Activated gamma-delta T cell treated with Interleukin-2 at 50 U/mL for 16 hours (primary cell): ENCODE measurements around the gene TRANK1.

Source experiments
- DNase-seq: peaks from one replicate; pipeline ENCODE4 v3.0.0-alpha.2; 2020

The TRANK1 gene

DNA sequence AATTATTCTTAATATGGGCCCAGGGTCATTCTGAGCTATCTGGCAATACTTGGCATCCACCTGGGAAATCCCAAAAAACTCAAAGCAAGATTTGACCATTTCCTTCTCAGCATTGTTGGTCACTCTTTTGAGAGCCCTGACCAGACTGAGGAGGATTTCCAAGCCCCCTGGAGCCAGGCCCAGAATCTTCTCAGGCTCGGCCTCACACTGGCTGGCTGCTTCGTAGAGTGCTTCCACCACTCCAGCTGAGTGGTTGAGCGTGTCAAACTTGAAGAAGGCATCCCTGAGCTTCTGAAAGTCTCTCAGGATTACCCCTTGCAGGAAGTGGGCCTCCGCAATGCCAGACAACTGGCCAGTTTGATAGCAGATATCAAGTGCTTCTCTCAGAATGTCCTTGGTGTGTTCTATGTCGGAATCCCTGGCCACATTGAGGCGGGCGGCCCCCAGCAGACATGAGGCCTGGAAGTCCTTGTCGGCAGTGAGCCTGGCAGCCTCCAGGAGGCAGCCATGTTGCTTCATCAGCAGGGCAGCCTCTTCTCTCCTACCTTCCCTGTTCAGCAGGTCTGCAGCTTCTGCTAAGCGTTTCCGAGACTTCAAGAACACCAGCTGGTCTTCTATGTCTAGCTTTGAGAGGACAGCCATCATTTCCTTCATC, 111.6 kb downstream of the TRANK1 start:
- DNase-seq, result no peak

DNA sequence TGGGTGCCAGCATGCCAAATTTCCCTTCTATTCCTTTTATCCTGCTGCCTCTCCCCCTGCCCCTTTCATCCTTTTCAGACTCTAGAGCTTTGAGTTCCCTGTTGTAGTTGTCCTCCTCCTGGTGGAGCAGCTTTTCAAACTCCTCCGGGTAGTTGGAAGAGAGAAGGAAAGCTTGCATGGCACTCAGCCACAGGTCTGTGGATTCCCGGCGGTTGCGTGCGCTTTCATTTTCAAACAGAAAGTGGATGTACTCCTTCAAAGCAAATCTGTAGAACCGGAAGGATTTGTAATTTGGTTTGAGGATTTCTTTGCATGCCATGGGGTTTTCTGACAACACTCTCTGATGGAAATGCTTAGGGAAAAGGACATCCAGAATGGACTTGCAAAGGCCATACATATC, 112.4 kb downstream of the TRANK1 start:
- no peak for DNase-seq

DNA sequence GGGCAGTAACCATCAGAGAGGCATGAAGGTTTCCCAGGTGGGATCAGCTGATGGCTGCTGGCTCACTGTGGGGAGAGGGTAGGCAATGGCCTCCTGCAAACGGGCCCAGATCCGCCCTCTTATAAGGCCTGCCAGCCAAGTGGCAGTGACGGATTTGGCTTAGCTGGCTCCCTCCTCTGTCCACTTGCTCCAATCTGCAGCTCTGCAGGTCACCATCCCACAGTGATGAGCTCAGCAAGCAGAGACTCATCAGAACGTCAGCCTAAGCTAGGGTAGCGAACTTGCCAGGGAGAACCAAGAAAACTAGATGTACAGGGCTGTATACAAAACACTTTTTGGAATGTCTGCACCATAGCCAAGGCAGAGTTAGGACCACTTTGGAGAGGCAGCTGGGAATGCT, 117.7 kb downstream of the TRANK1 start:
- DNase-seq, result no peak

DNA sequence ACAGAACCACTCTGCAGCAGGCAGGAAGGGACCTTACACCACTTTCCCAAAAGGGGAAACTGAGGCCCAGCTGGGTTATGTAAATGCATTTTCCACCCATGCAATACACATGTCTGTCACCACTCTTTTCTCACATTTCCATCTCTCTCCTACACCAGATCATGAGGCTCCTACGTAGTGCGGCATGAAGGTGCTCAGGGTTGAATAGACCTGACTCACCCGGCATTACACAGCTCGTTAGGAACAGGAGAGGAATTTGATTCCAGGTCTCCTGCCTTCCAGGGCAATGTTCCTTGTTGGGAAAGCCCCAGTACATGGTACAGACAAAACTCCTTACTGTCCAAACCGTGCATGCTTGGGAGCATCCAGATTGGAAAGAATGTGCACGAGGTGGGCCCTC, 118.6 kb downstream of the TRANK1 start:
- DNase-seq, result no peak

DNA sequence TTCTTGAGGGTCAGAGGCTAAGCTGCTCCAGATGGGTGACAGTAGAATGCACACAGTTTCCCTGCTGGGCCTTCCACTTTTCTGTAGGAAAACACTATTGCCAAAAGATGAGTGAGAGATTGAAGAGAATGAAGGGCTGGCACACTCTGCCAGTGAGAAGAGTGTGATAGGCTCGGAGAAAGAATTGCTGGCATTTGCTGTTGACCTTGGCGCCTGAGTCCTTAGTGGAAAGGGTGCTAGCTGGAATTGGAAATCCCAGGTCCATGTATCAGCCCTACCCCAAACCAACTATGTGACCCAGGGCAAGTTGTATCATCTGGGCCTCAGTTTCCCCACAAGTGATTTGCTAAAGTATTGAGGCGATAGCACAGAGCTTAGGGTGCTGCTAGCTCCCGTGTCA, 120.4 kb downstream of the TRANK1 start:
- no peak for DNase-seq

DNA sequence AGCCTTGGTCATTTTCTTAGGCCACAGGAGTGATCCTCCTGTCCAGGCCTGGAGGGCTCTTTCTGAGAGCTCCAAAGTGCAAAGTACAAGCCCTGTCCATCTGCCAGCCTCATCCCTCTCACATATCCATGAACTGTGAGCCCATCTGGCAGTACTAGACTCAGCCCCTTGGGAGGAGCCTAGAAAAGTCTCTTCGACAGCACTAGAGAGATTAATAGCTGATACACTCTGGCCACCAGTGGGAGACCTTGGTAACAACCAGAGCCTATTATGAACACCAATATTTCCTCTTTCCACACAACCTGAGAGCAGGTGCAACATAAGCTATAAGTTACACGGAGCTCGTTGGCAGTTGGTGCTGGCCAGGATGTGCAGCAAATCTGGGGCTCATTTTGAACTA, 121.0 kb downstream of the TRANK1 start:
- no peak for DNase-seq

DNA sequence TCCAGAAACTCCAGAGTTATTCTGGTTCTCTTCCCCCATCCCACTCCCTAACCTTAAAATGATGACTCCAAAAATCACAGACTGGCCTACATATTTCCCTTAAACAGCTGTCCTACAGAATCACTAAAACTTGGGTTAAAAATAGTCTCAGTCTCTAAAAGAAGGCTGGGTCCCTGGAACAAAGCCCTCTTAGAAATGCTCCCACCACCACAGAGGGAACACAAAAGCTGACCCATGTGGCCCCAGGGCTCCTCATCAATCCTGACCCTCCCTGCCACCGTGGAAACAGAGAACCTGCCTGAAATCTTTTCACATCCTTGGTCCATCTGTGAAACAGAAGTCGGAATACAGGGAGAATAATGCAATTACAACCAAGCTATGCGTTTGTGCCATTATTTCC, 124.8 kb downstream of the TRANK1 start:
- no peak for DNase-seq

DNA sequence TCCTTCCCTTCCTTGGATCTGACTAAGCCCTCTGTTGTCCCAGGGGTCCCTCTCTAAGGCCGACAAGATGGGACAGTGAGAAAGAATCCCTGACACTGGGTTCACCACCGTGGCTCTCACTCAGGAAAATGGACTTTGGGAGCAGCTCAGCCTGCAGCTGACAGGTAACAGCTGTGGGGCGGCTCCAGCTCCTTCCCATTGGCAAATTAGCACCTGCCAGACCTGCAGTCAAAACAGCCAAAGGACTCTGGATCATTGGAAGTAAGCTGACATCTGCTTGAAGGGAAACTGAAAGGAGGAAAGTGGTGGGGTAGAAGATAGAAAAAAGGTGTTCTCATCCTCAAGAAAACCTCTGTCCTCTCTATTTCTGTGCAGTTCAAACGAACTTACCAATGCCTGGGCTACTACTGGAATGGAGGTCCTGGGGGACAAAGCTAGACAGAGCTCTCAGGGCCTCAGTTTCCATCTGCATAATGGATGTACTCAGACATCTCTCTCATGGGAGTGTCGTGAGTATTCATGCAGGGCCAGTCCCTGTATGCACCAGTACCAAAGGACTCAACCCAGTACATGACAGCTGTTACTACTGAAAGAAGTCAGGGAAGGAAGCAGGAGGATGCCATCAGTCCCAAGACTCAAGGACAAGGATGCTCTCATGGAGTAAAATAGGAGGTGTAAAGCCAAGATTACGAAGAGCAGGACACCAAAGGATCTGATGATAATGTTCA, 126.9 kb downstream of the TRANK1 start:
- DNase-seq, result no peak

DNA sequence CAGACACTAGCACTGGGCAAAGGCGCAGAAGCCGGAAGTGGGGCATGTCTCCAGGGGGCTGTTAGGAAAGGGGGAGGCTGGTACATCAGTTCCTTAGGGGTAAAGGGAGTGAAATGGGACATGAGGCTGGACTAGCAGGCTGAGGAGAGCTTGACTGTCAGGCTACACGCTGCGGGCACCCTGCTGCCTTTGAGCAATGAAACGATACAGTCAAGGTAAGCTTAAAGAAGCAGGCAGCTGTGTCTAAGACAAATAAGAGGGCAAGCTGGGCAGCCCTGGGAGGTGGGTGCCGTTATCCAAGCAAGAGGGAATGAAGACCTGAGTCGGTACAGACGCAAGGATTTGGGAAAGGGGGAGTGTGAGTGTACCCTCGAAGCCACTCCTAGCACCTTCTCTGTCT, 129.5 kb downstream of the TRANK1 start:
- no peak for DNase-seq

DNA sequence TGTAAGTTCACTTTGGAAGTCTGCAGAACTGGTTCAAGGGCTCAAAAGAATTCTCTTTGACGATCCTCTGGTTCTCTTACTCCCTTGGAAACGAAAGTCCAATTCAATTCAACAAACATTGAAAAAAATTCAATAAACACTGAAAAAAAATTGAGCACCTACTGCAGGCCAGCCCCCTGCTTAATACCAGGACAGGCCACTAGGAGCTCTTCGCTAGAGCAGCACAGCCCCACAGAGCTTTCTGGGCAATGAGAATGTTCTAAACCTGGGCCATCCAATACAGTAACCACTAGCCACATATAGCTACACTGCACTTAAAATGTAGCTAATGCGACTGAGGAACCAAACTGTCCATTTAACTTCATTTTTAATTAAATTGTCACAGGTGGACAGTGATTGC, 130.1 kb downstream of the TRANK1 start:
- no peak for DNase-seq

DNA sequence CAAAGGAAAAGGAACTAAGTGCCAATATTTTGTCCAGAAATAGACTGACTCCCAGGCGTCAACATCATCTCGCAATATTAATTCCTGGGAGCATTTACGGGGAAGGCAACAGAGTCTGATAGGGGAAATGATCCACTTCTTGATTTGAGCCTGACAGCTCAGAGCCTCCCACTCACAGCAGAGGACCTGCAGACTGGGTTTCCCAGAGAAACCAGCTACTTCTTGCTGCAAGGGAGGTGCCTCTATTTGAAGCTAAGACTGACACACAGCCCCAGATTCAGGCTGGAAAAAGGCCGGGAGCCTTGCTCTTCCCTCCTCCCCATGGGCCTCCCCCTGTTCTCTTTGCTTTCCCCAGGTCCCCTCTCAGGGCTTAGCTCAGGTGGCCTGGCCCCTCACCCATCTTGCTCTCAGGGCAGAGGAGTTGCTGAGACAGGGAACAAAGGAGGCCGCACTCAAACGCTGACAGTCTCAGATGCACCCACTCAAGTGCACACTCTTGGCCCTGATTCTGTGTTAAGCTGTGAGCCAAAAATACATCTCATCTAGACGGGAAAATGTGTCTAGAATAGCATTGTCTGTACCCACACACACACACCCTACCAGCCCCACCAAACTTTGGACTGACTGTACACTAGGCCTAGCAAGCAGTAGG, 130.7 kb downstream of the TRANK1 start:
- no peak for DNase-seq

DNA sequence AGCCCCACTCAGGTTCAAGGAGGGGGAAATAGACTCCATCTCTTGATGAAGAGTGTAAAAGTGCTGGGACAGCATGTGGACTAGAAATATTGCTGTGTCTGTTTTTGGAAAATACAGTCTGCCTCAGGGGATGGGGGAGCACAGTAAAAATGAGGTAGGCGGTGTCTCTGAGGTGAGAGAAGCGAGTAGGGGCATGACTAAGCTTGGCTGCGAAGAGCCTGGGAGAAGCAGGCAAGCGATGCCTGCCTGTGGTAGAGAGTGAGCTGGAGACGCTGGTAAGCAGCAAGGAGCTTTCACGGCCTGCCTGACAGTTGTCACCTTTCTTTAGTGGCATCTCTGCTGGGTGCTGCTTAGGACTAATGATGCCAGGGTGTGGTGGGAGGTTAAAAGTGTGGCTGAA, 131.5 kb downstream of the TRANK1 start:
- DNase-seq, result no peak

DNA sequence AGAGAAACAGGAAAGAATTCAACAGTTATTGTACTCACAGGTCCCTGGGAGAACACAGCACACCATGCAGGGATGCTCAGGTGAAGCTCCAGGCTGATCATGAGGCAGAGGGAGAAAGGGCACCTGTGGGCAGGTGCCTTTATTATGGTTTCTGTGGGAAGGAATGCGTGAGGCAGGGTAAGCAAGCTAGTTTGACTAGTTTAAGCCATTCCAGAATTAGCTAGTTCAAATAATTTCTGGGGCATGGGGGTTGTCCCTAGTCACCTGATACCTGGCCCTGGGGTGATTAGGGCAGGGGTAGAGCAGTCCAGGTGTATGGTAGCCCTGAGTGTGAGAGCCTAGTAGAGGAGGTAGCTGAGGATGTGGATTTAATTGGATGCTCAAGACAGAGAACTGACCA, 132.6 kb downstream of the TRANK1 start:
- no peak for DNase-seq

DNA sequence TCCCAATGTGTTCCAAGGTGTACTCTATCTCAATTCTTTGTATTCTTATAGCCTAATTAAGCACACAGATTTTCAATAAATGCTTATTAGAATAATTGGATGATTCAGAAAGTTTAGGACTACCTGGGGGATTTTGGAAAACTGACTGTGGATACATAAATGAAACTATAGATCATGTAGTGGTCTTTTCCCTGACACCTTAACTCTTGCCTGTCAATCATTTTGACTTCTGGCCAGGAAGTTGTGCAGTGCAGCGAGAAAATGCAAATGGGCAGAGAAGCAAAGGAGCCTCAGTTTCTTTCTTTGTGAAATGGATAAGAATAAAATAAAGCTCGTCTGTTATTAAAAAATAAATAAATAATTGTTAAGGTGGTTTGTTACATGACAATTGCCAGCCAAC, 133.1 kb downstream of the TRANK1 start:
- DNase-seq, result no peak

DNA sequence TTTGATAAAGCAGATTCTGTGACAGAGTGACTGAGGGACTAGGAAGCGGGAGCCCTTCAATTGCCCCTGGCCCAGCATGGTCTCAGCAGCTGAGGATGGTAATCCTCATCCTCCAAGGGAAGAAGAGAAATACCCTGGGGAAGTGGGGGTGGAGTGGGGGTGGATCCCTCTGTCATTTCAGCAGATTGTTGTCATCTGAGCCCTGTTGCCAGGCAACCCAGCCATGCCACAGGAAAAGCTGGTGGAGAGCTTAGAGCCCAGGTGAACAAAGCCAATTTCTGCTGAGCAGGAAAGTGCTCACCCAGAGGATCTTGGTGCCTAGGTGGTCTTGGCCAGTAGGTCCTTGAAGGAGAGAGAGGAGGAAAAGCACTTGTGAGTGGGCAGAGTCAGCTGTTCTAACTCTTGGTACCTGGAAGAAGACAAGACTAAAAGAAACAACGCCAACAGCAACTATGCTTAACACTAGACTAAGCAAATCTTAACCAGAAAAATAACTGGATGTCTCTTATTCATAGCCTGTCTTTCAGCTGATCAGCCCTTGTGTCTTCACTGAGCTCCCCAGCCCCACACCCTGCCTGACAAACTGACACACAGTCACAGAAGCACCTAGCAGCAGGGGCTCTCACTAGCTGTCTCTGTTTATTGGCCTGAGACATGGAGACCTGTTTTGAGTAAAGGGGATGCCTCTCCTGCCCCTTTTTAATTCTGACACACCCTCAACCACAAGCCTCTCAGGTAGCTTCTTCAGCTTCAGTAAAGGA, 140.4 kb downstream of the TRANK1 start:
- no peak for DNase-seq

DNA sequence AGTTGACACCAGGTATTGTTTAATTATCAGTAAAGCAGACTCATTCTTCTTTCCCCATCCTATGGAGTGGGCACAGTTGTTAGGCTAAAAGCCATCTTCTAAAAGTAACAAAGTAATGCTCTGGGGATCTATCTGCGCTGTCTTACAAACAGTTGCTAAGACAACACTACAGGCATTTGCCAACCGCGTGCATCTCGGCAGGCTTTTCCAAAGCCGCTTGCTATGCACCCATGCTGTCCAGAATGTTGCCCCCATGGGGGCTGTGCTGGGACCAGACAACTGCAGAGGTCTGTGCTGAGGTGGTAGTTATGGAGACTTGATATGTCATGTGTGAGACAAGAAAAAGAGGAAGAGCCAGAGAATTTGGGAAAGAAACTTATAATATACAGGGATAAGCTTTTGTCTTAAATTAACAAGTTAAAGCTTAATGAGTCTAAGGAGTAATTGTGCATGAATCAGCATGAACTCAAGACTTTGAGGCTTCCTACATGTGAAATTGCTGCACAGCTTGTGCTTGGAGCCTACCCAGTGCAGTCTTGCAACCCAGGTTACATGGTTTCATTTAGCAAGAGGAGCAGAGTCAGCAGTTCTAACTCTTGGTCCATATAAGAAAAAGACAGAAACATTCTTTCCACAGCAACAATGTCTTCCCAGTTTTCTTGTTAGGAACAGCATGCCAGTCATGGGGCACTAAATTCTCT, 141.6 kb downstream of the TRANK1 start:
- no peak for DNase-seq

DNA sequence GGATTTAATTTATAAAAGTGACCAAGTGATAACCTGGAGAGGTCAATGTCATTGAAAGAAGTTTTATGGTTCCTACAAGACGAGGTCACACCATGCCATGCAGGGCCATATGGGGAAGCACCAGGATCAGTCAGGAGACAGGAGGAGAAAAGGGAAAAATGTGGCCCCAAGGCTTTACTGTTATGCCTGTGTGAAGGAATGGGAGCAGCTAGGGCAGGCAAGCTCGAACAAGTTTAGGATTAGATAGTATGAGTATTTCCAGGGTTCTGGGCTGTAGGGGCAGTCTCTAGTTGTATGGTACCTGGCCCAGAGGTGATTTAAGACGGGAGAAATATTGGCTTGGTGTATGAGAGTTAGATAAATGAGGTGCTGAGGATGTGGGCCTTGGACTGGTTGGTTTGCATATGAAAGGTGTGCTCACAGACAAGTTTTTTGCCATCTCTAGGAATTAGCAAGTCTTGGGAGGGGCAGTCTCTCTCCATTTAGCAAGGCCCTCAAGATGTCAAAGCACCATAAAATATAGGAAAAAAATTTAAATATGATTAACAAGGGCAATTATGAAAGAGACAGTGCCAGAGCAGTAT, 144.2 kb downstream of the TRANK1 start:
- no peak for DNase-seq

DNA sequence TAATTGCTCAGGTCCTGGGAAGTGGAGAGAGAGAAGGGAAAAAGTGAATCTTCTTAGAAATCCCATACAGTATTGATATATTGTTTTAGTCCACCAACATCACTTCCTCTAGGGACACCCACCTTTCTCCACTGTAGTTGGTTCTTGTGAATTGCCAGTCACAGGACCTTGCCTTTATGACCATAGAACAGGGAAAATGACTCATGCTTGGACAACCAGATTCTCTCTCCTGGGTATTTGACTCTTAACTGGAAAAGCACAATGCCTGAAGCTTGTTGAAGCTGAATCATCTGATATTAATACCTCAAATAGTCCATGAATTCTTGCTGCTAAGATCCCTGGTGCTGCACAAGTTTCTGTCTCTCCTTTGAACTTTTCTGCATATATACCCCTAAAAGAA, 148.0 kb downstream of the TRANK1 start:
- DNase-seq, result no peak

DNA sequence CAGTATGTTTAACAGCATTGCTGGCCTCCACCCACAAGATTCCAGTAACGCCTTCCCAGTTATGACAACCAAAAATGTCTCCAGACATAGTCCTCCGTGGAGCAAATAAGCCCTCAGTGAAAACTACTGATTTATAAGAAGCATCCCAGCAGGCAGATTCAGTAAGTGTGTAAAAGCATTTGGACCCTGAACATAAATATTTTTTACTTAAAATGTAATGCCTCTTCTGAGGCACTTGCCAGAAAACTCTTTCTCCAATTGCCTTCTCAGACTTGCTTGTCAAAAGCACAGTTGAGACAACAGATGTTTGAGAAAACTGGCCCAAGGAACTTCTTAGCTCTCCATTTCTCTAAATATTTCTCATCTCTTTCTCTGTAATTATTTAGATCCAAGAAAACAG, 148.7 kb downstream of the TRANK1 start:
- no peak for DNase-seq

DNA sequence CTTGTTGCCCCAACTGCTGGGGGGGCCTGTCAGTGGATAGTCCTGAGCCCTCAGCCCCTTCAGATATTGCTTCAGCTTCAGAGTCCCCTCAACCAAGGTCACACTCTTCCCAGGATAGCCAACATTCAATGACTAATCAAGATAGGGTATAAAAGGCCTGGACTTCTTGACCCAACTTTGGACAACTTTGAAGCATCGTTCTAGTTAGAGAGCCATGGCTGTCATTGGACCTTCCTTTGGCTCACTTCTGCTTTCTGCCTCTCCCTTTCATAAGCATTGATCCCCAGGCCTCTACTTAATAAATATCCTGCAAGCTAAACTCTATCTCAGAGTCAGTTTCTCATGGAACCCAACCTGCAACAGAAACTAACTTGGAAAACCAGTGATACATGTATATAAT, 149.2 kb downstream of the TRANK1 start:
- no peak for DNase-seq

DNA sequence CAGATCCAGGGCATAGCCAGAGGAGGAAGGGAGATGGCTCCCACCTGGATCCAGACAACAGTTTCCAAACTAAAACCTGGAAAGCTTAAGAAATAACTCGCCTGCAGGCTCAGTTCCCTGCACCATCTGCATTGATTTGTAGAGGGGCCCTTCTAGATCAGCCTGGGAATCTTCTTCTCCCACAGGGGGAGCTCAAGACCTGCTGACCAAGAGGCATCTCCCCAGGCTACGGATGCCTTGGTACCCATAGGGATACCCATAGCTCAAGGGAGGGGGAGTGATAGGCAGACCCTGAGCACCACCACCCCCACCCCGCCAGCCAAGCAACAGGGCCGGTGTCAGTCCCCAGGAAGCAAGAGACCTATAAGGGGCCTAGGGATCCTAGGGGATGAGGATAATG, 152.5 kb downstream of the TRANK1 start:
- no peak for DNase-seq

DNA sequence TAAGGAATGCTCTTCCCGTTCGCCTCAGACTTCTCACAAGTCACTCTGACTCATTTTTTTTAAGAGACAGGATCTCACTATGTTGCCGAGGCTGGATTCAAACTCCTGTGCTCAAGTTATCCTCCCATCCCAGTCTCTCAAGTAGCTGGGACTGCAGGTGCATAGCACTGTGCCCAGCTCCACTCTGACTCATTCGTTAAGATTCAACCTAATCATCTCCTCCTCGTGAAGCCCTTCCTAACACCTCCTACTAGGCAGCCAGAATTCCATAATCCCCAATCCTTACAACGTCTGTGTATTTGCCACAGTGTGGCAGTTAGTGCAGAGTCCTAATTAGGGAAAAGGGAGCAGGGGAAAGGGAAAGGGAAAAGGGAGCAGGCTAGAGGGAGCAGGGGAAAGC, 154.1 kb downstream of the TRANK1 start:
- DNase-seq, result no peak
